NB4 (cell line): ENCODE results near the gene HDAC11.

Source experiments
- CTCF ChIP-seq: IDR thresholded peaks from one replicate; pipeline ENCODE4 v1.5.1; 2012; ENCODE audit warnings: low read depth, low read length
- MAX ChIP-seq: IDR thresholded peaks from 2 replicates; pipeline ENCODE4 v1.6.1; 2011; ENCODE audit warnings: low read depth, low read length
- MYC ChIP-seq: IDR thresholded peaks from 2 replicates; pipeline ENCODE4 v1.6.1; 2011; ENCODE audit warnings: low read depth, low read length
- POLR2A ChIP-seq: IDR thresholded peaks from 2 replicates; pipeline ENCODE4 v1.6.1; 2011; ENCODE audit warnings: mild to moderate bottlenecking; ENCODE audit not compliant: insufficient read length; ENCODE audit errors: extremely low read depth

GRCh38 chr3:13483286-13483685 is 3.2 kb downstream of the HDAC11 start:
- TF ChIP-seq CTCF (no peak), POLR2A (no peak), MAX (no peak), MYC (no peak)
